Chondrocyte (in vitro differentiated cells): ENCODE measurements around the gene STPG3. TPM values are rescaled to one million over a fixed set of nuclear protein-coding genes. Genes with fewer than 3 reads are reported as not detected.

Experiments
- DNase-seq: peaks from one replicate; pipeline ENCODE4 v3.0.0; 2021; ENCODE audit warnings: mixed read lengths, low spot score
- H3K27ac Mint-ChIP-seq: one replicate; pipeline ENCODE4 v1.8.0; 2021; ENCODE audit warnings: mild to moderate bottlenecking, moderate library complexity, mixed read lengths; ENCODE audit not compliant: unreplicated experiment
- H3K27me3 Mint-ChIP-seq: 2 replicates; pipeline ENCODE4 v1.8.0; 2021; ENCODE audit warnings: low read depth, mixed read lengths
- H3K36me3 Mint-ChIP-seq: 2 replicates; pipeline ENCODE4 v1.8.0; 2021; ENCODE audit warnings: low read depth, mixed read lengths
- H3K4me1 Mint-ChIP-seq: 2 replicates; pipeline ENCODE4 v1.8.0; 2021; ENCODE audit warnings: low read depth, mild to moderate bottlenecking, mixed read lengths
- H3K4me3 Mint-ChIP-seq: one replicate; pipeline ENCODE4 v1.8.0; 2021; ENCODE audit warnings: mild to moderate bottlenecking, moderate library complexity, mixed read lengths; ENCODE audit not compliant: unreplicated experiment
- H3K9me3 Mint-ChIP-seq: 2 replicates; pipeline ENCODE4 v1.8.0; 2021; ENCODE audit warnings: low read depth, mixed read lengths
- CTCF ChIP-seq: fragments of 200-600 bp; sonication (generic); IDR thresholded peaks from 2 replicates; pipeline ENCODE4 v1.5.0; 2021; ENCODE audit warnings: antibody characterized with exemption, mild to moderate bottlenecking, moderate library complexity
- total RNA-seq: library from RNA; stranded (reverse); gene quantifications from 3 replicates; pipeline ENCODE4 v1.2.1, GENCODE V29; 2021

The STPG3 gene
- total RNA-seq, 1 donor from 2014 or later = not detected

GRCh38 chr9:137229903-137230704 lies 21.0 kb upstream of the STPG3 start:
- H3K27me3 Mint-ChIP-seq = peaks cover 2% of the 10 kb centered on the region
- no peak for TF ChIP-seq CTCF
- no peak overlapping the region for H3K27ac Mint-ChIP-seq
- no peak for DNase-seq
- H3K9me3 Mint-ChIP-seq = no peaks in the 10 kb centered on the region
- H3K4me3 Mint-ChIP-seq = no peak overlapping the region
- peaks cover 6% of the 10 kb centered on the region for H3K4me1 Mint-ChIP-seq
- H3K36me3 Mint-ChIP-seq = no peaks in the 10 kb centered on the region

DNA sequence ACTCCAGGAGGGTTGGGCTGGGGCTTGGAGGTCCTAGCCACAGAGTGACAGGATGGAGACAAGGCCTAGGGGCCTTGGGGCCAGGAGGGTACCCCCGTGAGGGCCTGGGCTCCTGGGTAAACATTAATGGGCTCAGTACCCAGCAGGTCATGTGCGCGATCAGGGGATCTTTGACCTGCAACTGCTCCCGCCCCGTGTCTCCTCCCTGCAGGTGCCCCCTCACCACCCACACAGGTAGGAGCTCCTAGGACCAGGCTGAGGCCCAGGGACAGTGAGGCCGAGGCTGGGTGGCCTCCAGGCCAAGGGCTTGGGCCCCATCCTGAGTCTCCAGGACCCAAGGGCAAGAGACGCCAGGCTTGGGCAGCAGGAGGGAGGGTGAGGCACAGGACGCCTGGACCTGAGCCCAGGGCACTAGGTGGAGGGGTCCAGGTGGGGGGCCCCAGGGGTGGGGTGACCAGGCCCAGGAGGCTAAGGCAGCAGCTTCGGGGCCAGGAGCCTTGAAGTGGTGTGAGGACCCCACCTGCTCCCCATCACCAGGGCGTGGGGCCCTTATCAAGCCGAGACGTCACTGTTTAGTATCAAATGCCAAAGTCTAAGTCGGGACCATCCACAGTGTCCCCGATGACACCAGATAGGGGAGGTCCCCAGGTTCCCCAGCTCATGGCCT lies 20.2 kb upstream of the STPG3 start, which contains the start of gene SLC34A3:
SLC34A3 (plus strand) TSS at position 197 of the 667 bp plus-strand sequence. CDS start 802 bp downstream, outside the sequence.
- no peak within 1 kb of the TSS for H3K4me3 Mint-ChIP-seq
- no peak for TF ChIP-seq CTCF
- peaks cover 6% of the 10 kb centered on the region for H3K4me1 Mint-ChIP-seq
- no peak within 1 kb of the TSS for H3K27ac Mint-ChIP-seq
- H3K27me3 Mint-ChIP-seq = peaks cover 2% of the 10 kb centered on the region
- H3K36me3 Mint-ChIP-seq = no peaks in the 10 kb centered on the region
- H3K9me3 Mint-ChIP-seq = no peaks in the 10 kb centered on the region
- DNase-seq = no peak

DNA sequence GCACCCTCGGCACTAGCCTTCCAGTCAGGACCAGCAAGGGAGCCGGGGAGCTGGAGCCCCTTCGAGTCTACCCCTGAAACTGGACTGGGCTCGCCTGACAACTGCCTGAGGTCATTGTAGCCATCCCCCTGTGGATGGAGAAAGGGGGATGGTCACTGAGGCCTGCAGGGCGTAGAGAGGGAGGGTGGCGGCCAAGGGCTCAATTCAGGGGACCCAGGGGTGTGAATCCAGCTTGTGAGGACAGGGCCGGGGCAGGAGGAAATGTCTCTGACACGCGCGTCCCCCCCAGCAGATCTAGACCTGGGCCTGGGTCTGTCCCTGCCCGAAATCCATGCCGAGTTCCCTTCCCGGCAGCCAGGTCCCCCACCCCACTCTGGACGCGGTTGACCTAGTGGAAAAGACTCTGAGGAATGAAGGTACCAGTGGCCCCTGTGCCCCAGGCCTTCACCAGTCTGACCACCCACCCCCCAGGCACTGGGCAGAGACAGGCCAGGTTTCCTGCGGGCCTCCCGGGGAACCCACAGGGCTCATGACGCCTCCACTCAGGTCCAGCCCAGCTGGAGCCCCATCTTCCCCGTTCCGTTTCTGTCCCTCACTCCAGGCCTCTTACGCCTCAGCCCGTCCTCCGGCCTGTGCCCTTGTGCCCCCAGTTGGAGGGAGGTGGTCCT lies 19.6 kb upstream of the STPG3 start:
- Mint-ChIP-seq H3K9me3 (no peaks in the 10 kb centered on the region), H3K36me3 (no peaks in the 10 kb centered on the region), H3K27ac (no peak overlapping the region), H3K4me1 (peaks cover 6% of the 10 kb centered on the region), H3K4me3 (no peak overlapping the region), H3K27me3 (peaks cover 2% of the 10 kb centered on the region)
- no peak for TF ChIP-seq CTCF
- DNase-seq = no peak

- no peak for TF ChIP-seq CTCF
- H3K27me3 Mint-ChIP-seq = peaks cover 2% of the 10 kb centered on the region
- DNase-seq = no peak
- H3K9me3 Mint-ChIP-seq = no peaks in the 10 kb centered on the region
- H3K4me3 Mint-ChIP-seq = no peak overlapping the region
- H3K4me1 Mint-ChIP-seq = peaks cover 6% of the 10 kb centered on the region
- no peaks in the 10 kb centered on the region for H3K36me3 Mint-ChIP-seq
- H3K27ac Mint-ChIP-seq = no peak overlapping the region
These were observed 19.0 kb upstream of the STPG3 start for GRCh38 chr9:137232101-137232500.

DNA sequence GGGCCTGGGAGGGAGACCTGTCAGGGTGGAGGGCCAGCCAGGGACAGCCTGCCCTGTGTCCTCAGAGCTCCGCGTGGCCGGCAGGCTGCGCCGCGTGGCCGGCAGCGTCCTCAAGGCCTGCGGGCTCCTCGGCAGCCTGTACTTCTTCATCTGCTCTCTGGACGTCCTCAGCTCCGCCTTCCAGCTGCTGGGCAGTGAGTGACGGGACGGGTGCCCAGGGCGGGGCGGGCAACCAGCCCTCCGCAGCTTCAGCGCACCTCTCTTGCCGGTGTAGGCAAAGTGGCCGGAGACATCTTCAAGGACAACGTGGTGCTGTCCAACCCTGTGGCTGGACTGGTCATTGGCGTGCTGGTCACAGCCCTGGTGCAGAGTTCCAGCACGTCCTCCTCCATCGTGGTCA lies 18.6 kb upstream of the STPG3 start:
- Mint-ChIP-seq H3K4me3 (no peak overlapping the region), H3K9me3 (no peaks in the 10 kb centered on the region), H3K27ac (no peak overlapping the region), H3K36me3 (no peaks in the 10 kb centered on the region), H3K27me3 (peaks cover 2% of the 10 kb centered on the region), H3K4me1 (peaks cover 2% of the 10 kb centered on the region)
- no peak for TF ChIP-seq CTCF
- DNase-seq = no peak
